Suprapubic skin (tissue), 4 donors: Measurements from ENCODE around the gene PGBD2. TPM values are rescaled to one million over a fixed set of nuclear protein-coding genes. Genes with fewer than 3 reads are reported as not detected.

ENCODE experiments used
- DNase-seq, 2 donors: peaks; one replicate each; pipeline ENCODE4 v3.0.0-alpha.2; 2019; ENCODE audit warnings: low spot score in 2 of 2
- H3K27ac ChIP-seq: fragments of 200-600 bp; sonication (generic); one replicate; pipeline ENCODE4 v1.5.1; 2019
- H3K27me3 ChIP-seq: fragments of 200-600 bp; sonication (generic); one replicate; pipeline ENCODE4 v1.5.1; 2019
- H3K36me3 ChIP-seq: fragments of 200-600 bp; sonication (generic); one replicate; pipeline ENCODE4 v1.5.1; 2019
- H3K4me1 ChIP-seq: fragments of 200-600 bp; sonication (generic); one replicate; pipeline ENCODE4 v1.5.1; 2019
- H3K4me3 ChIP-seq: fragments of 200-600 bp; sonication (generic); one replicate; pipeline ENCODE4 v1.5.1; 2019; ENCODE audit warnings: mild to moderate bottlenecking
- H3K9me3 ChIP-seq: fragments of 200-600 bp; sonication (generic); one replicate; pipeline ENCODE4 v1.5.1; 2019
- EP300 ChIP-seq: sonication (generic); formaldehyde crosslinking; IDR thresholded peaks from one replicate; pipeline ENCODE4 v1.6.1; 2017; ENCODE audit warnings: antibody characterized with exemption
- POLR2A ChIP-seq, 2 donors: fragments of 450-650 bp; IDR thresholded peaks; one replicate each; pipeline ENCODE4 v1.6.1; 2017; ENCODE audit warnings: antibody characterized with exemption in 2 of 2, mild to moderate bottlenecking in 2 of 2, moderate library complexity in 2 of 2
- POLR2AphosphoS5 ChIP-seq, 3 donors: sonication (generic); formaldehyde crosslinking; IDR thresholded peaks; one replicate each; pipeline ENCODE4 v1.6.1; 2017; ENCODE audit warnings: antibody characterized with exemption in 3 of 3
- WGBS: methylation state at CpG from one replicate; pipeline ENCODE4 v1.1.5; 2018; 5-methylcytosine and 5-hydroxymethylcytosine counted together
- total RNA-seq, 4 donors: library from RNA; depleted of rRNA; stranded (reverse); fragments of >200 nt; gene quantifications; one replicate each; pipeline ENCODE4 v1.1.0, GENCODE V29; 2016
- TF ChIP-seq, protein P1 (sequence below), 2 donors: fragments of 200-600 bp in 1 of 2; fragments of 450-650 bp in 1 of 2; sonication (generic) in 1 of 2; IDR thresholded peaks; one replicate each; pipeline ENCODE4 v1.5.1; 2016 to 2019; ENCODE audit warnings: antibody characterized with exemption in 2 of 2, mild to moderate bottlenecking in 1 of 2, moderate library complexity in 1 of 2

Gene PGBD2
- total RNA-seq, 4 donors from 2014 or later = 11.0 to 14.2 (median 11.5) TPM

DNA sequence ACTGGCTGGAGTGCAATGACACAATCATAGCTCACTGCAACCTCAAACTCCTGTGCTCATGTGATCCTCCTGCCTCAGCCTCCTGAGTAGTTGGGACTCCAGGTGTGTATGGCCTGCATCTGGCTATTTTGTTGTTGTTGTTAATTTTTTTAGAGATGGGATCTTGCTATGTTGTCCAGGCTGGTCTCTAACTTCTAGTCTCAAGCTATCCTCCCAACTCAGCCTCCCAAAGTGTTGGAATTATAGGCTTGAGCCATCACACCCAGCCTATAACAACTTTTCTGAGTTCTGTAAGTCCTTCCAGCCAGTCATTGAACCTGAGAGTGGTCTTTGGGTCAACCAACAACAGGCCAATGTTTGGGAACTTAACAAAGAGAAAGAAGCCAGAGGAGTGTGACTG lies 11.2 kb upstream of the PGBD2 start:
- H3K9me3 ChIP-seq = no peaks in the 10 kb centered on the region
- no peaks in the 10 kb centered on the region for H3K4me1 ChIP-seq
- no peak for DNase-seq
- no peak overlapping the region for H3K27ac ChIP-seq
- no peak overlapping the region for H3K4me3 ChIP-seq
- TF ChIP-seq, protein P1, sequence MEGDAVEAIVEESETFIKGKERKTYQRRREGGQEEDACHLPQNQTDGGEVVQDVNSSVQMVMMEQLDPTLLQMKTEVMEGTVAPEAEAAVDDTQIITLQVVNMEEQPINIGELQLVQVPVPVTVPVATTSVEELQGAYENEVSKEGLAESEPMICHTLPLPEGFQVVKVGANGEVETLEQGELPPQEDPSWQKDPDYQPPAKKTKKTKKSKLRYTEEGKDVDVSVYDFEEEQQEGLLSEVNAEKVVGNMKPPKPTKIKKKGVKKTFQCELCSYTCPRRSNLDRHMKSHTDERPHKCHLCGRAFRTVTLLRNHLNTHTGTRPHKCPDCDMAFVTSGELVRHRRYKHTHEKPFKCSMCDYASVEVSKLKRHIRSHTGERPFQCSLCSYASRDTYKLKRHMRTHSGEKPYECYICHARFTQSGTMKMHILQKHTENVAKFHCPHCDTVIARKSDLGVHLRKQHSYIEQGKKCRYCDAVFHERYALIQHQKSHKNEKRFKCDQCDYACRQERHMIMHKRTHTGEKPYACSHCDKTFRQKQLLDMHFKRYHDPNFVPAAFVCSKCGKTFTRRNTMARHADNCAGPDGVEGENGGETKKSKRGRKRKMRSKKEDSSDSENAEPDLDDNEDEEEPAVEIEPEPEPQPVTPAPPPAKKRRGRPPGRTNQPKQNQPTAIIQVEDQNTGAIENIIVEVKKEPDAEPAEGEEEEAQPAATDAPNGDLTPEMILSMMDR (IDR thresholded peaks at IDR 0.05) = no peak
- TF ChIP-seq POLR2A (IDR thresholded peaks at IDR 0.05) (no peak), EP300 (no peak), POLR2AphosphoS5 (IDR thresholded peaks at IDR 0.05) (no peak)
- peaks cover 32% of the 10 kb centered on the region for H3K27me3 ChIP-seq
- no peaks in the 10 kb centered on the region for H3K36me3 ChIP-seq

DNA sequence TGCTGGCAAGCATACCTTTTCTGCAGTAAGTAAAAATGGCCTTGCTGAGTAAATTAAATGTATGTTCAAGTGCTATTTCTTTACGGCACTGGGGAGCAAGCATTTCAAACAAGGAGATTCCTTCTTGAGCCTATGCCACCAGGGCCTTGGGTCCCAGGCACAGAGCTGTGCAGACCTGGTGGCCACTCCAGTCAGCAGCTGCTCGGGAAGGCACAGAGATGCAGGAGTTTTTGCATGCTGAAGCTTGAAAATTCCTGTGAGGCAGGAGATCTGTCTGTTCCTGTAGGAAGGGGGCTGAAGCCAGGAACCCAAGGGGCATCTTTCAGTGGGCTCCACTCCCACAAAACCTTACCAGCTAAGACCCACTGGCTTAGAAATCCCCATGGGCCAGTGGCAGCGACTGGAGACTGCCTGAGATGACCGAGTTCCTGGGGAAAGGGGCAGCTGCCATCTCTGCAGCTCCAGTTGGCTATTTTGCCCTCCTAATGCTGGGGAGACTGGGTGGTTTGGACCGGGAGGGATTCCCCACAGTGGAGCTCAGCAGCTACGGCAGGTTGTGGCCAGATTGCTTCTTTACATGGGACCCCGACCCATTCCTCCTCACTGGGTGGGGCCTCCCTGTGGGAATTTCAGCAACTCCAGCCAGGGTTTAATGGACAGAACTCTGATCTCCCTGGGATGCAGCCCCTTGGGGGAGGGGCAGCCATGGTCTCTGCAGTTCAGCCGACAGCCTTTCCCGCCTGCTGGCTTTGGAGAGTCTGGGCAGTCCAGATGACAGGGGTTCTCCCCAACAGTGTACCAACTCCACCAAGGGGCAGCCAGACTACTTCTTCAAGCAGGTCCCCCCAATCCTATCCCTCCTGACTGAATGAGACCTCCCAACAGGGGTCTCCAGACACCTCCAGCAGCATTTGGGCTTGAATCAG lies 8.4 kb upstream of the PGBD2 start:
- H3K27me3 ChIP-seq = peaks cover 32% of the 10 kb centered on the region
- WGBS = 60% methylated on average over 2 of the region's 9 CpGs
- TF ChIP-seq EP300 = no peak
- TF ChIP-seq, protein P1 (IDR thresholded peaks at IDR 0.05) = no peak
- TF ChIP-seq POLR2AphosphoS5 (IDR thresholded peaks at IDR 0.05) = no peak
- no peak for TF ChIP-seq POLR2A (IDR thresholded peaks at IDR 0.05)
- H3K36me3 ChIP-seq = no peaks in the 10 kb centered on the region
- no peak overlapping the region for H3K4me3 ChIP-seq
- DNase-seq = no peak
- no peaks in the 10 kb centered on the region for H3K4me1 ChIP-seq
- H3K27ac ChIP-seq = no peak overlapping the region
- no peaks in the 10 kb centered on the region for H3K9me3 ChIP-seq

GRCh38 chr1:248900637-248901036 lies 5.4 kb upstream of the PGBD2 start:
- Histone ChIP-seq H3K27ac (no peak overlapping the region), H3K4me3 (no peak overlapping the region), H3K9me3 (no peaks in the 10 kb centered on the region), H3K36me3 (no peaks in the 10 kb centered on the region), H3K27me3 (peaks cover 29% of the 10 kb centered on the region), H3K4me1 (peaks cover 4% of the 10 kb centered on the region)
- TF ChIP-seq POLR2A (IDR thresholded peaks at IDR 0.05) (no peak), EP300 (no peak), POLR2AphosphoS5 (IDR thresholded peaks at IDR 0.05) (no peak)
- TF ChIP-seq, protein P1 (IDR thresholded peaks at IDR 0.05) = no peak
- WGBS = 100% methylated on average over 1 of the region's 1 CpG
- no peak for DNase-seq

DNA sequence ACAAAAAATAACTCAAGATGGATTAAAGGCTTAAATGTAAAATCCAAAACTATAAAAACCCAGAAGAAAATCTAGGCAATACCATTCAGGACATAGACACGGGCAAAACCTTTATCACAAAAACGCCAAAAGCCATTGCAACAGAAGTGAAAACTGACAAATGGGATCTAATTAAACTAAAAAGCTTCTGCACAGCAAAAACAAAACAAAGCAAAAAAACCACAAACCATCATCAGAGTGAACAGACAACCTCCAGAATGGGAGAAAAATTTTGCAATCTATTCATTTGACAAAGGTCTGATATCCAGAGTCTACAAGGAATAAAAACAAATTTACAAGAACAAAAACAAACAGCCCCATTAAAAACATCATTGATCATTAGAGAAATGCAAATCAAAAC lies 4.5 kb upstream of the PGBD2 start:
- 87% methylated on average over 2 of the region's 2 CpGs for WGBS
- Histone ChIP-seq H3K9me3 (no peaks in the 10 kb centered on the region), H3K36me3 (no peaks in the 10 kb centered on the region), H3K4me1 (peaks cover 6% of the 10 kb centered on the region), H3K4me3 (no peak overlapping the region), H3K27me3 (peaks cover 25% of the 10 kb centered on the region), H3K27ac (no peak overlapping the region)
- no peak for DNase-seq
- TF ChIP-seq, protein P1 (IDR thresholded peaks at IDR 0.05) = no peak
- TF ChIP-seq EP300 = no peak
- no peak for TF ChIP-seq POLR2AphosphoS5 (IDR thresholded peaks at IDR 0.05)
- no peak for TF ChIP-seq POLR2A (IDR thresholded peaks at IDR 0.05)

- no peaks in the 10 kb centered on the region for H3K27me3 ChIP-seq
- TF ChIP-seq EP300 (no peak), POLR2AphosphoS5 (IDR thresholded peaks at IDR 0.05) (no peak), POLR2A (IDR thresholded peaks at IDR 0.05) (no peak)
- TF ChIP-seq, protein P1 (IDR thresholded peaks at IDR 0.05) = no peak
- H3K27ac ChIP-seq = no peak overlapping the region
- peaks cover 14% of the 10 kb centered on the region for H3K4me1 ChIP-seq
- 92% methylated on average over 3 of the region's 3 CpGs for WGBS
- no peaks in the 10 kb centered on the region for H3K9me3 ChIP-seq
- H3K36me3 ChIP-seq = no peaks in the 10 kb centered on the region
- no peak overlapping the region for H3K4me3 ChIP-seq
- no peak for DNase-seq
Measured at GRCh38 chr1:248904437-248905216, 1.4 kb upstream of the PGBD2 start.
